ENCODE results near the gene TNRC18. TPM values are rescaled to one million over a fixed set of nuclear protein-coding genes. Genes with fewer than 3 reads are reported as not detected.

Gene TNRC18
- total and polyA plus RNA-seq, 12 donors = 10.1 to 42.3 (median 30.3) TPM

DNA sequence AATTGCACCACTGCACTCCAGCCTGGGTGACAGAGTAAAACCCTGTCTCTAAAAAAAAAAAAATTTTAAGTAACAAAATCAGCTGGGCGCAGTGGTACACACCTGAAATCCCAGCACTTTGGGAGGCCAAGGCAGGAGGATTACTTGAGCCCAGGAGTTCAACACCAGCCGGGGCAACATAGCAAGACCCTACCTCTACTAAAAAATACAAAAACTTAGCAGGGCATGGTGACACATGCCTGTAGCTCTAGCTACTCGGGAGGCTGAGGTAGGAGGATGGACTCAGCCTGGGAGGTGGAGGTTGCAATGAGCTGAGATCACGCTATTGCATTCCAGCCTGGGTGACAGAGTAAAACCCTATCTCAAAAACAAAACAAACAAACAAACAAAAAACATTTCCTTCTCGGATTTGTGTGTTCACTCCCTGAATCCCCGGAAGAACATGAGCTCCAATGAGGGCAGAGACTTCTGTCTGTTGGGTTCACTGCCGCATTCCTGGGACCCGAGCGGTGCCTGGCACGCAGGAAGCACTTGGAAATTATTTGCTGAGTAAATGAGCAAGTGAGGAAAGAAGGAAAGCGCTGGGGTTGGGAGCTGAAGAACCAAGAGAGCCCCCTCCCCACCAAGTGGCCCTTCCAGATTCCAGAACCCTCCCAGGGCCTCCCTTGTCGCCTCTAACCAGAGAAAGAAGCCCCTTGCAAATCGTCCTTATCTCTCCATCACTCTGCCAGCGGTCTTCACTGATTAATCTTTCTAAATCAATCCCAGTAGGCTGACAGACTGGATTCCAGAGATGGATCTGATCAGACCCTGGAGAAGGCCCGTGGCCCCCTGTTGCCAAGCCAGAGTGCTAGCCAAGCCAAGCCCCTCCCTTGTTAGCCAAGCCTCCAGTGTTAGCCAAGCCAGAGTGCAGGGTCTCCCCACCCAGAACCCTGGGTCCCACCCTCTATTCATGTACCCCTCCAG, 6.2 kb downstream of the TNRC18 start:
- Histone ChIP-seq H3K4me1 (peaks cover 11 to 48% (median 21%) of the 10 kb centered on the region in 9 donors), H3K4me3 (peak overlapping the region in 1 of 10 donors; percentile 88), H3K9me3 (no peaks in the 10 kb centered on the region), H3K27me3 (peaks cover 0 to 11% (median 0%) of the 10 kb centered on the region in 7 donors), H3K27ac (peak overlapping the region in 5 of 10 donors; percentile 78 to 100 (median 99)), H3K36me3 (peaks cover 0 to 16% (median 0%) of the 10 kb centered on the region in 9 donors)
- intact Hi-C loops (cut with DNase I) = no loop called here
- ATAC-seq (no peak), DNase-seq (no peak)
- WGBS, 2 donors = 70 to 75% methylated on average over 15 of the region's 15 CpGs
- TF ChIP-seq, protein P1, sequence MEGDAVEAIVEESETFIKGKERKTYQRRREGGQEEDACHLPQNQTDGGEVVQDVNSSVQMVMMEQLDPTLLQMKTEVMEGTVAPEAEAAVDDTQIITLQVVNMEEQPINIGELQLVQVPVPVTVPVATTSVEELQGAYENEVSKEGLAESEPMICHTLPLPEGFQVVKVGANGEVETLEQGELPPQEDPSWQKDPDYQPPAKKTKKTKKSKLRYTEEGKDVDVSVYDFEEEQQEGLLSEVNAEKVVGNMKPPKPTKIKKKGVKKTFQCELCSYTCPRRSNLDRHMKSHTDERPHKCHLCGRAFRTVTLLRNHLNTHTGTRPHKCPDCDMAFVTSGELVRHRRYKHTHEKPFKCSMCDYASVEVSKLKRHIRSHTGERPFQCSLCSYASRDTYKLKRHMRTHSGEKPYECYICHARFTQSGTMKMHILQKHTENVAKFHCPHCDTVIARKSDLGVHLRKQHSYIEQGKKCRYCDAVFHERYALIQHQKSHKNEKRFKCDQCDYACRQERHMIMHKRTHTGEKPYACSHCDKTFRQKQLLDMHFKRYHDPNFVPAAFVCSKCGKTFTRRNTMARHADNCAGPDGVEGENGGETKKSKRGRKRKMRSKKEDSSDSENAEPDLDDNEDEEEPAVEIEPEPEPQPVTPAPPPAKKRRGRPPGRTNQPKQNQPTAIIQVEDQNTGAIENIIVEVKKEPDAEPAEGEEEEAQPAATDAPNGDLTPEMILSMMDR (IDR thresholded peaks at IDR 0.05) = no peak

DNA sequence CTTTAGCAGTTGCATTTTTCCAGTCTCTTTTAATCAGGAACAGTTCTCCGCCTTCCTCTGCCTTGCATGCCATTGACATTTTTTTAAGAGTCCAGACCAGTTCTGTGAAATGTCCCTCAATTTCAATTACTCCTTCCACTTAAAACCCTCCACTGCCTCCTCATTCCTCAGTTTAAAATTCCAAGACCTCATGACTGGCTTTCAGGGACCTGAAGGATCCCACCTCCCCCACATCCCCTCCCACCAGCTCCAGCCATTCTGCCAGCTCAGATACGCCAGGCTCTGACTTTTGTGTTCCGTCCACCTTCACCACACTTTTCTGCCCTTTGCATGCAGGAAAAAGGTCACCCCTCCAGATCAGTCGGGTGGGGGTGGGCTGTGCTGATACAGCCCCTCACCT, 8.7 kb downstream of the TNRC18 start:
- peaks cover 0 to 21% (median 0%) of the 10 kb centered on the region in 9 donors for H3K36me3 ChIP-seq
- peaks cover 0 to 6% (median 0%) of the 10 kb centered on the region in 7 donors for H3K27me3 ChIP-seq
- H3K27ac ChIP-seq = no peak overlapping the region
- intact Hi-C loops (cut with DNase I) = no loop called here
- H3K9me3 ChIP-seq = peaks cover 0 to 7% (median 0%) of the 10 kb centered on the region in 11 donors
- DNase-seq (no peak), ATAC-seq (no peak)
- WGBS, 2 donors = 84 to 85% methylated on average over 4 of the region's 4 CpGs
- TF ChIP-seq, protein P1 (IDR thresholded peaks at IDR 0.05) = no peak
- H3K4me3 ChIP-seq = no peak overlapping the region
- H3K4me1 ChIP-seq = peaks cover 11 to 44% (median 21%) of the 10 kb centered on the region in 9 donors

DNA sequence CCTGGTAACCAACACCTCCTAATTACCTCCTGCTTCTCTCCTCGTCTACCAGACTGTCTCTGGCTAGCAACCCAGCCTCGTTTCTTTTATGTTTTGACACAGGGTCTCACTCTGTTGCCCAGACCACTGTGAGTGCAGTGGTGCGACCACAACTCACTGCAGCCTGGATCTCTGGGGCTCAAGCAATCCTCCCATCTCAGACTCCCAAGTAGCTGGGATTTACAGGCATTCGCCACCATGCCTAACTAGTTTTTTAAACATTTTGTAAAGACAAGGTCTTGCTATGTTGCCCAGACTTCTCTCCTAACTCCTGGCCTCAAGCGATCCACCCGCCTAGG, 10.2 kb downstream of the TNRC18 start:
- peaks cover 0 to 31% (median 0%) of the 10 kb centered on the region in 9 donors for H3K36me3 ChIP-seq
- no peak overlapping the region for H3K4me3 ChIP-seq
- ATAC-seq (no peak), DNase-seq (no peak)
- TF ChIP-seq, protein P1 (IDR thresholded peaks at IDR 0.05) = no peak
- peak overlapping the region in 1 of 10 donors; percentile 5 for H3K27ac ChIP-seq
- WGBS, 2 donors = 77 to 78% methylated on average over 6 of the region's 6 CpGs
- intact Hi-C loops (cut with DNase I) = no loop called here
- peaks cover 0 to 7% (median 0%) of the 10 kb centered on the region in 11 donors for H3K9me3 ChIP-seq
- peaks cover 2 to 33% (median 10%) of the 10 kb centered on the region in 9 donors for H3K4me1 ChIP-seq
- no peaks in the 10 kb centered on the region for H3K27me3 ChIP-seq

DNA sequence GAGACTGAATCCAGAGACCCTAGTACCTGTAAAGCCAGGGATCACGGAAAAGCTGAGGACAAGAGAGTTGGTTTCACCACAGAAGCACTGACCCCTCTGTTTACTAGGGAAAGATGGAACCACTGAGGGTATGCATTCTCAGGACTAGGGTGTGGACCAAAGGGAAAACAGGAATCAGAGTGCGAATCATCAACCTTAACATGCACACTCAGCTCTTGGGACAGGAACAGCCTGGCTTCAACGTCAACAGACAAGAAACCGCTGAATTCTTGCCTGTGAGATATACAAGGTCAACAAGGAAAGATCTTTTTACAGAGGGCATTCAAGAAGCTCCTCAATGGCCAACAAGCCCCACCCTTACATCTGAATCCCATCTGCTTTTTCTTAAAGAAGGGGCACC, 14.9 kb downstream of the TNRC18 start:
- Histone ChIP-seq H3K4me3 (no peak overlapping the region), H3K4me1 (peaks cover 0 to 36% (median 12%) of the 10 kb centered on the region in 9 donors), H3K27me3 (no peaks in the 10 kb centered on the region), H3K27ac (no peak overlapping the region), H3K36me3 (peaks cover 0 to 48% (median 5%) of the 10 kb centered on the region in 9 donors), H3K9me3 (peaks cover 0 to 7% (median 0%) of the 10 kb centered on the region in 11 donors)
- intact Hi-C loops (cut with DNase I) = no loop called here
- TF ChIP-seq, protein P1 (IDR thresholded peaks at IDR 0.05) = no peak
- DNase-seq (no peak), ATAC-seq (peak in 2 of 8 donors; percentile 17 to 27)
- WGBS, 2 donors = 89% methylated on average over 4 of the region's 4 CpGs
